Measurements from ENCODE around the gene GMDS.

Gene GMDS

GRCh38 chr6:1737463-1738311, 507.7 kb downstream of the GMDS start:
- Histone ChIP-seq H3K9me3 (ENCODE audit: control insufficient read depth, insufficient read depth, low read length) (no peaks in the 10 kb centered on the region), H3K27me3 (ENCODE audit: control insufficient read depth, insufficient read depth, low read length) (no peaks in the 10 kb centered on the region), H3K4me1 (ENCODE audit: control insufficient read depth, insufficient read depth, low read length) (no peaks in the 10 kb centered on the region), H3K4me3 (ENCODE audit: low read length) (no peak overlapping the region), H3K36me3 (ENCODE audit: control insufficient read depth, insufficient read depth, low read length) (no peaks in the 10 kb centered on the region), H3K27ac (ENCODE audit: low read length) (no peak overlapping the region)
- DNase-seq (ENCODE audit: low read depth, low spot score): no peak
- 100% methylated on average over 2 of the region's 6 CpGs for WGBS (ENCODE audit: insufficient coverage, insufficient read length)

- H3K27me3 ChIP-seq (ENCODE audit: control insufficient read depth, insufficient read depth, low read length): no peaks in the 10 kb centered on the region
- no peak overlapping the region for H3K4me3 ChIP-seq (ENCODE audit: low read length)
- H3K4me1 ChIP-seq (ENCODE audit: control insufficient read depth, insufficient read depth, low read length): no peaks in the 10 kb centered on the region
- H3K27ac ChIP-seq (ENCODE audit: low read length): no peak overlapping the region
- DNase-seq (ENCODE audit: low read depth, low spot score): no peak
- H3K36me3 ChIP-seq (ENCODE audit: control insufficient read depth, insufficient read depth, low read length): no peaks in the 10 kb centered on the region
- no CpG with 5 or more reads among the region's 6 CpGs for WGBS (ENCODE audit: insufficient coverage, insufficient read length)
- H3K9me3 ChIP-seq (ENCODE audit: control insufficient read depth, insufficient read depth, low read length): no peaks in the 10 kb centered on the region
Measured at GRCh38 chr6:1736346-1737105, 508.9 kb downstream of the GMDS start.

DNA sequence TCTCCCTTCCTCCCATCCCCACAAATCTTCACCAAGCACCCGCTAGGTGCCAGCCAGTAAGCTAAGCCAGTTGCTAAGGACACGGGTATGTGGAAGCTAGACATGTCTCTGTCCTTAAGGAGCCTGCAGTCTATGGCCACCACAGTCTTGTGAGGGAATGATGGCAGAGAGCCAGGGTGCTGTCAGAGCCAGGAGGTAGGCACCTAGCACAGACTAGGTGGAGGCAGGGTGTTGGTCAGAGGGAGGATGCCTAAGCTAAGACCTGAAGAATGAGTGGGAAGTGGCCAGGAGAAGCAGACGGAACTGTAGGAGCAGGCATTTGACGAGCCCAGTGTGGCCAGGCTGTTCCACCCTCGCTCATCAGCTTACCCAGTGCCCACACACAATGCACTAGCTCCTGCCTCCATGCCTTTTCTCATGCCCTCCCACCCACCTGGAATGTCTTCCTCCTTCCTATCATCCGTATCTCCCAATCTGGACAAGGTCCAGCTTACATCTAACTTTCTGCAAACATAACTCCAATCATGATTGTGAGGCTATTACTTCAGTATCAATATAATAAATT, 510.1 kb downstream of the GMDS start:
- Histone ChIP-seq H3K27ac (ENCODE audit: low read length) (no peak overlapping the region), H3K4me1 (ENCODE audit: control insufficient read depth, insufficient read depth, low read length) (no peaks in the 10 kb centered on the region), H3K36me3 (ENCODE audit: control insufficient read depth, insufficient read depth, low read length) (no peaks in the 10 kb centered on the region), H3K4me3 (ENCODE audit: low read length) (no peak overlapping the region), H3K9me3 (ENCODE audit: control insufficient read depth, insufficient read depth, low read length) (no peaks in the 10 kb centered on the region), H3K27me3 (ENCODE audit: control insufficient read depth, insufficient read depth, low read length) (no peaks in the 10 kb centered on the region)
- DNase-seq (ENCODE audit: low read depth, low spot score): no peak
- no CpG with 5 or more reads among the region's 6 CpGs for WGBS (ENCODE audit: insufficient coverage, insufficient read length)

- no peaks in the 10 kb centered on the region for H3K27me3 ChIP-seq (ENCODE audit: control insufficient read depth, insufficient read depth, low read length)
- no peak overlapping the region for H3K4me3 ChIP-seq (ENCODE audit: low read length)
- WGBS (ENCODE audit: insufficient coverage, insufficient read length): no CpG with 5 or more reads among the region's 3 CpGs
- H3K36me3 ChIP-seq (ENCODE audit: control insufficient read depth, insufficient read depth, low read length): 0 out of 2 replicates have a peak, but pooled peaks cover 2% of the 10 kb centered on the region
- no peak for DNase-seq (ENCODE audit: low read depth, low spot score)
- no peaks in the 10 kb centered on the region for H3K4me1 ChIP-seq (ENCODE audit: control insufficient read depth, insufficient read depth, low read length)
- no peaks in the 10 kb centered on the region for H3K9me3 ChIP-seq (ENCODE audit: control insufficient read depth, insufficient read depth, low read length)
- H3K27ac ChIP-seq (ENCODE audit: low read length): no peak overlapping the region
Measured at GRCh38 chr6:1730882-1731281, 514.5 kb downstream of the GMDS start.

GRCh38 chr6:1729750-1730140, 515.7 kb downstream of the GMDS start:
- H3K27ac ChIP-seq (ENCODE audit: low read length): no peak overlapping the region
- H3K36me3 ChIP-seq (ENCODE audit: control insufficient read depth, insufficient read depth, low read length): 0 out of 2 replicates have a peak, but pooled peaks cover 2% of the 10 kb centered on the region
- H3K9me3 ChIP-seq (ENCODE audit: control insufficient read depth, insufficient read depth, low read length): no peaks in the 10 kb centered on the region
- H3K4me1 ChIP-seq (ENCODE audit: control insufficient read depth, insufficient read depth, low read length): no peaks in the 10 kb centered on the region
- no peak overlapping the region for H3K4me3 ChIP-seq (ENCODE audit: low read length)
- no peaks in the 10 kb centered on the region for H3K27me3 ChIP-seq (ENCODE audit: control insufficient read depth, insufficient read depth, low read length)
- no CpG with 5 or more reads among the region's 8 CpGs for WGBS (ENCODE audit: insufficient coverage, insufficient read length)
- no peak for DNase-seq (ENCODE audit: low read depth, low spot score)

DNA sequence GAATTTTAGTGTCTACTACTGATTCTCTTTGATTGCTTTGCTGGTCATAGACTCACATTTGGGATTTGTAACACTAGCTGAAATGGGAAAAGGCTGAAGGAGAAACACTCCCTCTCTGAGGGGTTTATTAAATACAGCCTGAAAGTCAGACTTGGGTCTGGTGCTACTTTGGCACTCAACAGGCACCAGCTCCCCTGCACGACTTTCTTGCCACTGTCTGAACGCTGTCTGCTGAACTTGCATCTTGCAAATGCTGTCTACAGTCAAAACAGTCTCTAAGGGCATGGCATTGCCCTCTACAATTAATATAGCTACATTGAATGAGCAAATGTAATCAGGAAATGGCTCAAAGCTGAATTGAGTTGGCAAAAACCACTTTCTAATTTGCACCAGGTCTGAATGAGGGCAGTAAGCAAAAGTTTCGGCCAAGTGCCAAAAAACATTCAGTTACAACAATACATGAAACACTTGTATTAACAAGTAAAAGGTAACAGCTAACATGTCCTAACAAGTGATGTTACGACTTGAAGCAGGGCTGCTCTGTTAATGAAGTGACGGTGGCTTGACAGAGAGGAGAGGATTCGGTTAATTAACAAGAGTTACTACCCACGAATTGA, 516.2 kb downstream of the GMDS start:
- H3K36me3 ChIP-seq (ENCODE audit: control insufficient read depth, insufficient read depth, low read length): 0 out of 2 replicates have a peak, but pooled peaks cover 2% of the 10 kb centered on the region
- no peaks in the 10 kb centered on the region for H3K9me3 ChIP-seq (ENCODE audit: control insufficient read depth, insufficient read depth, low read length)
- no peaks in the 10 kb centered on the region for H3K27me3 ChIP-seq (ENCODE audit: control insufficient read depth, insufficient read depth, low read length)
- no peak for DNase-seq (ENCODE audit: low read depth, low spot score)
- H3K4me3 ChIP-seq (ENCODE audit: low read length): no peak overlapping the region
- WGBS (ENCODE audit: insufficient coverage, insufficient read length): no CpG with 5 or more reads among the region's 7 CpGs
- H3K4me1 ChIP-seq (ENCODE audit: control insufficient read depth, insufficient read depth, low read length): no peaks in the 10 kb centered on the region
- no peak overlapping the region for H3K27ac ChIP-seq (ENCODE audit: low read length)

DNA sequence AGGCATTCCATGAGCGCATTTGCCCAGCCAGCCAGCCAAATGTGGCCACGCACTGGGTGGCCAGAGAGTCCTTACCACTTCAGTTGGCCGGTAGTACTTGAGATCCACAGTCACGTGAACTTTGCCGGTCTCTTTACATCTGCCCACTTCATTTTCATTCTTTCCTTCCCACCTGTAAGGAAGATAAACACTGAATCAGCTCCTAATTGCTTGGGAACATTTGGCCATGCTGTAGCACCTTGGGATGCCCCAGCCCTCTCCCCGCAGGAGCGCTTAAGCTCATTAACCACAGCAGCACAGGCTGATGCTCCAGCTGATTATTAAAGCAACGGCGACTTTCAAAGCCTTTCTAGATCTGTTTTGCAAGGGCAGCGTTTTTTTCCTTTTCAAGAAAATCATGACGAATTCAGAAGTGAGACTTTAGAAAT, 519.0 kb downstream of the GMDS start:
- Histone ChIP-seq H3K9me3 (ENCODE audit: control insufficient read depth, insufficient read depth, low read length) (no peaks in the 10 kb centered on the region), H3K36me3 (ENCODE audit: control insufficient read depth, insufficient read depth, low read length) (0 out of 2 replicates have a peak, but pooled peaks cover 2% of the 10 kb centered on the region), H3K27ac (ENCODE audit: low read length) (no peak overlapping the region), H3K27me3 (ENCODE audit: control insufficient read depth, insufficient read depth, low read length) (no peaks in the 10 kb centered on the region), H3K4me1 (ENCODE audit: control insufficient read depth, insufficient read depth, low read length) (no peaks in the 10 kb centered on the region), H3K4me3 (ENCODE audit: low read length) (no peak overlapping the region)
- no peak for DNase-seq (ENCODE audit: low read depth, low spot score)
- no CpG with 5 or more reads among the region's 11 CpGs for whole genome bisulfite sequencing (ENCODE audit: insufficient coverage, insufficient read length)

GRCh38 chr6:1724616-1725015, 520.8 kb downstream of the GMDS start:
- no peaks in the 10 kb centered on the region for H3K27me3 ChIP-seq (ENCODE audit: control insufficient read depth, insufficient read depth, low read length)
- no peak overlapping the region for H3K4me3 ChIP-seq (ENCODE audit: low read length)
- no peaks in the 10 kb centered on the region for H3K9me3 ChIP-seq (ENCODE audit: control insufficient read depth, insufficient read depth, low read length)
- WGBS (ENCODE audit: insufficient coverage, insufficient read length): no CpG with 5 or more reads among the region's 8 CpGs
- H3K36me3 ChIP-seq (ENCODE audit: control insufficient read depth, insufficient read depth, low read length): 0 out of 2 replicates have a peak, but pooled peaks cover 2% of the 10 kb centered on the region
- DNase-seq (ENCODE audit: low read depth, low spot score): no peak
- H3K4me1 ChIP-seq (ENCODE audit: control insufficient read depth, insufficient read depth, low read length): peaks cover 2% of the 10 kb centered on the region; the same call in 1 of the 2 replicates
- no peak overlapping the region for H3K27ac ChIP-seq (ENCODE audit: low read length)

DNA sequence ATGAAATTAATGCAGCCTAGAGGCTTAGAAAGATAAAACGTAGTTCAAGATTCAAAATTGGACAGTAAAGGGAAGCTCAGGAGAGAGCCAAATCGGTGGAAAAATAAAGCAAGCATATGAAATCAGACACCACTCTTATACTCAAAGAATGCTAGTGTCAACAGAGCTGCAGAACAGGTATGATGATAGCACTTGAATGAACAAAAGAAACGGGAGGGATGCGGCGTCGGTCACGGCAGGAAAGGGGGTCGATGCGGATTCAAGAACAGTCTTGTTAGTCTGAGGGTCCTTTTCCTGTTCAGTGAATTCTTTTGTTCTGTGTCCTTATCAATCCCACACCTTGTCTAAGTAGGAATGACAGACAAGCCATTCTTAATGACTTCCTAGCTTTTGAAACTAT, 521.3 kb downstream of the GMDS start:
- H3K9me3 ChIP-seq (ENCODE audit: control insufficient read depth, insufficient read depth, low read length): no peaks in the 10 kb centered on the region
- H3K4me1 ChIP-seq (ENCODE audit: control insufficient read depth, insufficient read depth, low read length): peaks cover 2% of the 10 kb centered on the region; the same call in 1 of the 2 replicates
- H3K27me3 ChIP-seq (ENCODE audit: control insufficient read depth, insufficient read depth, low read length): no peaks in the 10 kb centered on the region
- no CpG with 5 or more reads among the region's 9 CpGs for WGBS (ENCODE audit: insufficient coverage, insufficient read length)
- H3K4me3 ChIP-seq (ENCODE audit: low read length): no peak overlapping the region
- no peak overlapping the region for H3K27ac ChIP-seq (ENCODE audit: low read length)
- H3K36me3 ChIP-seq (ENCODE audit: control insufficient read depth, insufficient read depth, low read length): 0 out of 2 replicates have a peak, but pooled peaks cover 2% of the 10 kb centered on the region
- DNase-seq (ENCODE audit: low read depth, low spot score): peak; percentile 37

DNA sequence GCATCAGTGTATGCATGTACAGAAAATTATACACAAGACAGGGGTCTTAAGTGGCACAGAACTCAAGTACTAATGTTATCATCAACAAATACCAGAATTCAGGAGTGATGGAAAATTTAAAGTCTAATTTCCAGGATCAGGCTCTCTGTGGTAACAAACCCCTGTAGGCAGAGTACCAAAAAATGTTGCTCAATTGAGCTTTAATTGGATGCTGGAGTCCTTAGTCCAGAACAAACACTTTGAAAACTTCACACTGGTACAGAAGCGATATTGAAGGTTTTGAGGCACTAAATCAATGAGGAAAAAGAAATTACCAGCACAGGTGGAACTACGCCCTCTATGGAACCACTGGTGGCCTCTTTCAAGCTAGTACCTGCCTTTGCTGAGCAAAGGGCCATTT, 522.6 kb downstream of the GMDS start:
- 0 out of 2 replicates have a peak, but pooled peaks cover 2% of the 10 kb centered on the region for H3K36me3 ChIP-seq (ENCODE audit: control insufficient read depth, insufficient read depth, low read length)
- H3K27ac ChIP-seq (ENCODE audit: low read length): no peak overlapping the region
- peaks cover 2% of the 10 kb centered on the region; the same call in 1 of the 2 replicates for H3K4me1 ChIP-seq (ENCODE audit: control insufficient read depth, insufficient read depth, low read length)
- DNase-seq (ENCODE audit: low read depth, low spot score): no peak
- no peaks in the 10 kb centered on the region for H3K9me3 ChIP-seq (ENCODE audit: control insufficient read depth, insufficient read depth, low read length)
- WGBS (ENCODE audit: insufficient coverage, insufficient read length): no CpG with 5 or more reads among the region's 2 CpGs
- no peak overlapping the region for H3K4me3 ChIP-seq (ENCODE audit: low read length)
- no peaks in the 10 kb centered on the region for H3K27me3 ChIP-seq (ENCODE audit: control insufficient read depth, insufficient read depth, low read length)
